ENCODE measurements around the gene KCNQ4. TPM values are rescaled to one million over a fixed set of nuclear protein-coding genes. Genes with fewer than 3 reads are reported as not detected.

Gene KCNQ4
- total and polyA plus RNA-seq, 2 experiments from 2014 or later, result 1.3 to 3.0 TPM

DNA sequence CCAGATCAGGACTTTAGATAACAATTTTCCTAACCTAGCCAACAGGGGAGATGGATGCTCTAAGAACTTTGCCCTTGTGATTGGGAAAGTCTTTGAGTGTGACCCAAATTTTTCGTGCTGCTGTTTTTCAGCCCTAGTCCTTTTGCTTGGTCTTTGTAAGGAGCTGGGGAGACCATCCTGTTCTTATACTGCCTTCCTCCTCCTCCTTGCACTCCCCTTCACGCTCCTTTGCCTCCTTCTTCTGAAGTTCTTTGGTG is 5.7 kb downstream of the KCNQ4 start:
- H3K4me3 ChIP-seq, result no peak overlapping the region
- Mint-ChIP-seq H3K36me3 (ENCODE audit: low read depth) (no peaks in the 10 kb centered on the region; the same call in 2 of the 3 replicates), H3K27ac (no peak overlapping the region), H3K4me1 (peaks cover 33% of the 10 kb centered on the region), H3K9me3 (no peaks in the 10 kb centered on the region; the same call in 2 of the 3 replicates), H3K4me3 (no peak overlapping the region; the same call in 2 of the 3 replicates), H3K27me3 (ENCODE audit: insufficient read depth, low read depth, poor library complexity) (peaks cover 15% of the 10 kb centered on the region)
- H3K4me1 ChIP-seq (ENCODE audit: insufficient read depth), result peaks cover 4% of the 10 kb centered on the region; the same call in 1 of the 2 replicates
- DNase-seq (ENCODE audit: low spot score), result no peak
- no peak for TF ChIP-seq JUNB (IDR thresholded peaks at IDR 0.05; ENCODE audit: unreplicated experiment)
- H2AFZ ChIP-seq, result no peak overlapping the region
- H3F3A ChIP-seq (replicated peaks; ENCODE audit: low read depth), result no peaks in the 10 kb centered on the region
- H3K9me2 ChIP-seq (ENCODE audit: insufficient read depth), result no peaks in the 10 kb centered on the region
- H4K20me1 ChIP-seq (replicated peaks; ENCODE audit: insufficient read depth), result no peaks in the 10 kb centered on the region
- H3K4me2 ChIP-seq, result no peak overlapping the region
- no peak overlapping the region for H3K27ac ChIP-seq (ENCODE audit: low read depth)
- no peak for ATAC-seq
- no peaks in the 10 kb centered on the region for H3K79me2 ChIP-seq (replicated peaks; ENCODE audit: insufficient read depth)
- no peaks in the 10 kb centered on the region for H3K36me3 ChIP-seq (ENCODE audit: insufficient read depth)
- H3K27me3 ChIP-seq (ENCODE audit: insufficient read depth), result peaks cover 21% of the 10 kb centered on the region

DNA sequence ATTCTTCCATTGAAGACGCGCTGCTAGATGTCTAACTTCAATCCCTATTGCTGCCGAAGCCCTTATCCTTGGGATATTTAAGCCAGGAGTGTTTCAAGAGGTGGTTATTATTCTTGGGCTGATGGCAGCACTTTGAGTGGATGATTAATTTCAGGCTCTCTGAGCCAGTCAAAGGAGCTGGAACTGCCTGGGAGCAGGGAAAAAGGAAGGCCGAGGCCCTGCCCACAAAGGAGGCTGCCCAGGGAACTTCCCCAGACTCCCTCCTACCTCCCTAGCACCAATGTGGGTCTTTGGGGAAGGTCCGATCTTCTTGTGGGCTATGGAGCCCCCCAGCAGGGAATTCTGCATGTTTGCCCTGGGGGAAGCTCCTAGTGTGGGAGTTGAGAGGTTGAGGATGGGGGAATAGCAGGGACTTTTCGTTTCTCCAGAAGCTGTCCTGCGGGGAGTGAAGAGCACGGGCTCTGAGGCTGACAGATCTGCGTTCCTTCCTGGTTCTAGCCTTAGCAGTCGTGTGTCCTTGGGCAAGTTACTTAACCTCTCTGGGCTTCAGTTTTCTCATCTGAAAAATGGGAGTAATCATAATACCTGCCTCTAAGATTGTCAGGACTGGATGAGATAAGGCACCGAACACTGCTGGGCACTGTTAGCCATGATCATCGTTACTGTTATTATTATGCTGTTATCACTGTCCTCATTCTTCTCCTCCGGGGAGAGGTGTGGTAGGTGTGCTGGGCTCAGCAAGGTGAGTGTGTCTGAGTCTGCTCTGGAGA is 6.3 kb downstream of the KCNQ4 start:
- H3K36me3 ChIP-seq (ENCODE audit: insufficient read depth), result no peaks in the 10 kb centered on the region
- peaks cover 12% of the 10 kb centered on the region for H3K27me3 Mint-ChIP-seq (ENCODE audit: insufficient read depth, low read depth, poor library complexity)
- H3K27ac Mint-ChIP-seq, result no peak overlapping the region
- no peaks in the 10 kb centered on the region; the same call in 2 of the 3 replicates for H3K36me3 Mint-ChIP-seq (ENCODE audit: low read depth)
- H3K4me1 Mint-ChIP-seq, result peaks cover 34% of the 10 kb centered on the region
- ATAC-seq (no peak), DNase-seq (ENCODE audit: low spot score) (no peak)
- no peaks in the 10 kb centered on the region for H4K20me1 ChIP-seq (replicated peaks; ENCODE audit: insufficient read depth)
- no peak overlapping the region for H2AFZ ChIP-seq
- TF ChIP-seq STAT1 (IDR thresholded peaks at IDR 0.05; ENCODE audit: unreplicated experiment) (no peak), JUNB (IDR thresholded peaks at IDR 0.05; ENCODE audit: unreplicated experiment) (no peak), POLR2AphosphoS5 (IDR thresholded peaks at IDR 0.05; ENCODE audit: low read depth) (no peak), CREB1 (CRISPR knock-in tag; IDR thresholded peaks at IDR 0.05; ENCODE audit: low read depth) (no peak), NANOG (IDR thresholded peaks at IDR 0.05; ENCODE audit: borderline replicate concordance) (no peak)
- TF ChIP-seq, protein P1, sequence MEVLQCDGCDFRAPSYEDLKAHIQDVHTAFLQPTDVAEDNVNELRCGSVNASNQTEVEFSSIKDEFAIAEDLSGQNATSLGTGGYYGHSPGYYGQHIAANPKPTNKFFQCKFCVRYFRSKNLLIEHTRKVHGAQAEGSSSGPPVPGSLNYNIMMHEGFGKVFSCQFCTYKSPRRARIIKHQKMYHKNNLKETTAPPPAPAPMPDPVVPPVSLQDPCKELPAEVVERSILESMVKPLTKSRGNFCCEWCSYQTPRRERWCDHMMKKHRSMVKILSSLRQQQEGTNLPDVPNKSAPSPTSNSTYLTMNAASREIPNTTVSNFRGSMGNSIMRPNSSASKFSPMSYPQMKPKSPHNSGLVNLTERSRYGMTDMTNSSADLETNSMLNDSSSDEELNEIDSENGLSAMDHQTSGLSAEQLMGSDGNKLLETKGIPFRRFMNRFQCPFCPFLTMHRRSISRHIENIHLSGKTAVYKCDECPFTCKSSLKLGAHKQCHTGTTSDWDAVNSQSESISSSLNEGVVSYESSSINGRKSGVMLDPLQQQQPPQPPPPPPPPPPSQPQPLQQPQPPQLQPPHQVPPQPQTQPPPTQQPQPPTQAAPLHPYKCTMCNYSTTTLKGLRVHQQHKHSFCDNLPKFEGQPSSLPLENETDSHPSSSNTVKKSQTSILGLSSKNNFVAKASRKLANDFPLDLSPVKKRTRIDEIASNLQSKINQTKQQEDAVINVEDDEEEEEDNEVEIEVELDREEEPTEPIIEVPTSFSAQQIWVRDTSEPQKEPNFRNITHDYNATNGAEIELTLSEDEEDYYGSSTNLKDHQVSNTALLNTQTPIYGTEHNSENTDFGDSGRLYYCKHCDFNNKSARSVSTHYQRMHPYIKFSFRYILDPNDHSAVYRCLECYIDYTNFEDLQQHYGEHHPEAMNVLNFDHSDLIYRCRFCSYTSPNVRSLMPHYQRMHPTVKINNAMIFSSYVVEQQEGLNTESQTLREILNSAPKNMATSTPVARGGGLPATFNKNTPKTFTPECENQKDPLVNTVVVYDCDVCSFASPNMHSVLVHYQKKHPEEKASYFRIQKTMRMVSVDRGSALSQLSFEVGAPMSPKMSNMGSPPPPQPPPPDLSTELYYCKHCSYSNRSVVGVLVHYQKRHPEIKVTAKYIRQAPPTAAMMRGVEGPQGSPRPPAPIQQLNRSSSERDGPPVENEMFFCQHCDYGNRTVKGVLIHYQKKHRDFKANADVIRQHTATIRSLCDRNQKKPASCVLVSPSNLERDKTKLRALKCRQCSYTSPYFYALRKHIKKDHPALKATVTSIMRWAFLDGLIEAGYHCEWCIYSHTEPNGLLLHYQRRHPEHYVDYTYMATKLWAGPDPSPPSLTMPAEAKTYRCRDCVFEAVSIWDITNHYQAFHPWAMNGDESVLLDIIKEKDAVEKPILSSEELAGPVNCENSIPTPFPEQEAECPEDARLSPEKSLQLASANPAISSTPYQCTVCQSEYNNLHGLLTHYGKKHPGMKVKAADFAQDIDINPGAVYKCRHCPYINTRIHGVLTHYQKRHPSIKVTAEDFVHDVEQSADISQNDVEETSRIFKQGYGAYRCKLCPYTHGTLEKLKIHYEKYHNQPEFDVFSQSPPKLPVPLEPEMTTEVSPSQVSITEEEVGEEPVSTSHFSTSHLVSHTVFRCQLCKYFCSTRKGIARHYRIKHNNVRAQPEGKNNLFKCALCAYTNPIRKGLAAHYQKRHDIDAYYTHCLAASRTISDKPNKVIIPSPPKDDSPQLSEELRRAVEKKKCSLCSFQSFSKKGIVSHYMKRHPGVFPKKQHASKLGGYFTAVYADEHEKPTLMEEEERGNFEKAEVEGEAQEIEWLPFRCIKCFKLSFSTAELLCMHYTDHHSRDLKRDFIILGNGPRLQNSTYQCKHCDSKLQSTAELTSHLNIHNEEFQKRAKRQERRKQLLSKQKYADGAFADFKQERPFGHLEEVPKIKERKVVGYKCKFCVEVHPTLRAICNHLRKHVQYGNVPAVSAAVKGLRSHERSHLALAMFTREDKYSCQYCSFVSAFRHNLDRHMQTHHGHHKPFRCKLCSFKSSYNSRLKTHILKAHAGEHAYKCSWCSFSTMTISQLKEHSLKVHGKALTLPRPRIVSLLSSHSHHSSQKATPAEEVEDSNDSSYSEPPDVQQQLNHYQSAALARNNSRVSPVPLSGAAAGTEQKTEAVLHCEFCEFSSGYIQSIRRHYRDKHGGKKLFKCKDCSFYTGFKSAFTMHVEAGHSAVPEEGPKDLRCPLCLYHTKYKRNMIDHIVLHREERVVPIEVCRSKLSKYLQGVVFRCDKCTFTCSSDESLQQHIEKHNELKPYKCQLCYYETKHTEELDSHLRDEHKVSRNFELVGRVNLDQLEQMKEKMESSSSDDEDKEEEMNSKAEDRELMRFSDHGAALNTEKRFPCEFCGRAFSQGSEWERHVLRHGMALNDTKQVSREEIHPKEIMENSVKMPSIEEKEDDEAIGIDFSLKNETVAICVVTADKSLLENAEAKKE (CRISPR knock-in tag; IDR thresholded peaks at IDR 0.05), result no peak
- TF ChIP-seq, protein P2, sequence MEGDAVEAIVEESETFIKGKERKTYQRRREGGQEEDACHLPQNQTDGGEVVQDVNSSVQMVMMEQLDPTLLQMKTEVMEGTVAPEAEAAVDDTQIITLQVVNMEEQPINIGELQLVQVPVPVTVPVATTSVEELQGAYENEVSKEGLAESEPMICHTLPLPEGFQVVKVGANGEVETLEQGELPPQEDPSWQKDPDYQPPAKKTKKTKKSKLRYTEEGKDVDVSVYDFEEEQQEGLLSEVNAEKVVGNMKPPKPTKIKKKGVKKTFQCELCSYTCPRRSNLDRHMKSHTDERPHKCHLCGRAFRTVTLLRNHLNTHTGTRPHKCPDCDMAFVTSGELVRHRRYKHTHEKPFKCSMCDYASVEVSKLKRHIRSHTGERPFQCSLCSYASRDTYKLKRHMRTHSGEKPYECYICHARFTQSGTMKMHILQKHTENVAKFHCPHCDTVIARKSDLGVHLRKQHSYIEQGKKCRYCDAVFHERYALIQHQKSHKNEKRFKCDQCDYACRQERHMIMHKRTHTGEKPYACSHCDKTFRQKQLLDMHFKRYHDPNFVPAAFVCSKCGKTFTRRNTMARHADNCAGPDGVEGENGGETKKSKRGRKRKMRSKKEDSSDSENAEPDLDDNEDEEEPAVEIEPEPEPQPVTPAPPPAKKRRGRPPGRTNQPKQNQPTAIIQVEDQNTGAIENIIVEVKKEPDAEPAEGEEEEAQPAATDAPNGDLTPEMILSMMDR (conservative IDR thresholded peaks at IDR 0.05; ENCODE audit: low read depth in 2 of 2), result no peak
- TF ChIP-seq, protein P3, sequence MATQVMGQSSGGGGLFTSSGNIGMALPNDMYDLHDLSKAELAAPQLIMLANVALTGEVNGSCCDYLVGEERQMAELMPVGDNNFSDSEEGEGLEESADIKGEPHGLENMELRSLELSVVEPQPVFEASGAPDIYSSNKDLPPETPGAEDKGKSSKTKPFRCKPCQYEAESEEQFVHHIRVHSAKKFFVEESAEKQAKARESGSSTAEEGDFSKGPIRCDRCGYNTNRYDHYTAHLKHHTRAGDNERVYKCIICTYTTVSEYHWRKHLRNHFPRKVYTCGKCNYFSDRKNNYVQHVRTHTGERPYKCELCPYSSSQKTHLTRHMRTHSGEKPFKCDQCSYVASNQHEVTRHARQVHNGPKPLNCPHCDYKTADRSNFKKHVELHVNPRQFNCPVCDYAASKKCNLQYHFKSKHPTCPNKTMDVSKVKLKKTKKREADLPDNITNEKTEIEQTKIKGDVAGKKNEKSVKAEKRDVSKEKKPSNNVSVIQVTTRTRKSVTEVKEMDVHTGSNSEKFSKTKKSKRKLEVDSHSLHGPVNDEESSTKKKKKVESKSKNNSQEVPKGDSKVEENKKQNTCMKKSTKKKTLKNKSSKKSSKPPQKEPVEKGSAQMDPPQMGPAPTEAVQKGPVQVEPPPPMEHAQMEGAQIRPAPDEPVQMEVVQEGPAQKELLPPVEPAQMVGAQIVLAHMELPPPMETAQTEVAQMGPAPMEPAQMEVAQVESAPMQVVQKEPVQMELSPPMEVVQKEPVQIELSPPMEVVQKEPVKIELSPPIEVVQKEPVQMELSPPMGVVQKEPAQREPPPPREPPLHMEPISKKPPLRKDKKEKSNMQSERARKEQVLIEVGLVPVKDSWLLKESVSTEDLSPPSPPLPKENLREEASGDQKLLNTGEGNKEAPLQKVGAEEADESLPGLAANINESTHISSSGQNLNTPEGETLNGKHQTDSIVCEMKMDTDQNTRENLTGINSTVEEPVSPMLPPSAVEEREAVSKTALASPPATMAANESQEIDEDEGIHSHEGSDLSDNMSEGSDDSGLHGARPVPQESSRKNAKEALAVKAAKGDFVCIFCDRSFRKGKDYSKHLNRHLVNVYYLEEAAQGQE (IDR thresholded peaks at IDR 0.05; ENCODE audit: unreplicated experiment), result no peak
- H3K4me1 ChIP-seq (ENCODE audit: insufficient read depth), result no peaks in the 10 kb centered on the region
- H3K79me2 ChIP-seq (replicated peaks; ENCODE audit: insufficient read depth), result no peaks in the 10 kb centered on the region
- H3F3A ChIP-seq (replicated peaks; ENCODE audit: low read depth), result no peaks in the 10 kb centered on the region
- no peak overlapping the region; the same call in 2 of the 3 replicates for H3K4me3 Mint-ChIP-seq
- no peaks in the 10 kb centered on the region for H3K9me2 ChIP-seq (ENCODE audit: insufficient read depth)
- no peaks in the 10 kb centered on the region; the same call in 2 of the 3 replicates for H3K9me3 Mint-ChIP-seq
- H3K27ac ChIP-seq (ENCODE audit: low read depth), result no peak overlapping the region
- no peak overlapping the region for H3K4me2 ChIP-seq
- H3K27me3 ChIP-seq (ENCODE audit: insufficient read depth), result peaks cover 15% of the 10 kb centered on the region
- no peak overlapping the region for H3K4me3 ChIP-seq

Measured in GM23338 (cell line).